ENCODE results near the gene SEC22B.
"Not testable (repeated sequence)": the region's sequence is repeated elsewhere in the genome, so short reads cannot be mapped to it uniquely, and the experiment has no call there.

Gene SEC22B

DNA sequence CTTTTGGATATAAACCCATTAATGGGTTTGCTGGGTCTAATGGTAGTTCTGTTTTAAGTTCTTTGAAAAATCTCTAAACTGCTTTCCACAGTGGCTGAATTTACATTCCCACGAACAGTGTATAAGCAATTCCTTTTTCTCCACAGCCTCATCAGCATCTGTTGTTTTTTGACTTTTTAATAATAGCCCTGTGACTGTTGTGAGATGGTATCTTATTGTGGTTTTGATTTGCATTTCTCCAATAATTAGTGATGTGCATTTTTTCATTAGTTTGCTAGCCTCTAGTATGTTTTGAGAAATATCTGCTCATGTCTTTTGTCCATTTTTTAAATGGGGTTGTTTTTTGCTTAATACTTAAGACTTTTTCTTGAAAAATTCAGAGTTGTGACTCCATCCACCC, 11.6 kb downstream of the SEC22B start:
- not testable (repeated sequence) for ATAC-seq (replicated peaks); H3K4me1 Mint-ChIP-seq; DNase-seq; H3K4me3 Mint-ChIP-seq; H3K27me3 Mint-ChIP-seq; H3K27ac Mint-ChIP-seq; H3K9me3 Mint-ChIP-seq
- H3K36me3 Mint-ChIP-seq: peaks cover 7 to 11% of the 10 kb centered on the region in 2 donors

DNA sequence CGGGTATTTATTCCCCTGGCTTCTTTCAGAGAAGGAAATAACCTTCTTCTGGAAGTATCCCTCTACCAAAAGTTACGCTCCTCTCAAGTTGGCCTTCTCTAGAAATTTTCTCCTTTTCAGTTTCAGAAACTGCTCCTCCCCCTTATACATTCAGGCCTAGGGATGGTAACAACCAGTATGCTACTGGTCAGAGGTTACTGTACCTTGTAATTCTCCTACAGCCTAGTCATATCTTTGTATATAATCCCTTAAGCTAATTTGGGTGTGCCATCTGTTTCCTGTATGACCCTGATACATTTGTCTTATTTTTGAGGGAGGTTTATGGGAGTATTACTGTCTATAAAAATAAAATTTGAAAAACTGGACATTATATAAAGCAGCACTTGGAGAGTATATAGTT, 14.3 kb downstream of the SEC22B start:
- H3K27me3 Mint-ChIP-seq; H3K4me3 Mint-ChIP-seq; H3K4me1 Mint-ChIP-seq; DNase-seq; H3K27ac Mint-ChIP-seq; ATAC-seq (replicated peaks); H3K36me3 Mint-ChIP-seq; H3K9me3 Mint-ChIP-seq: not testable (repeated sequence)

DNA sequence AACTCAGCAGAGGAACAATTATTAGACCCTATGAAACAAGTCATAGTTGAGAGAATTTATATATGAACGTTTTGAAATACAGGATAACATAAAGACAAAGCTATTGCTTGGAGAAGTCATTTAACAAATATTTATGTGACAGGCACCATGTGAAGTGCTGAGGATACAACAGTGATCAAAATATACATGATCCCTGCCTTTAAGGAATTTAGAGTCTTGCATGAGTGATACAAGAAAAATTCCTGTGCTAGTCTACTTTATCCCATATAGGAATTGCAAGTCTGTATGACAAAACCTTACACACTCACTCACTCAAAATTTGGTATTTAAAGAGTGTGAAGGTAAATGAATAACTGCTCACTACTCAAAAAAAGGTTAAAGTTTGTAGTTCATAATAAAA, 17.8 kb downstream of the SEC22B start:
- H3K36me3 Mint-ChIP-seq; H3K27ac Mint-ChIP-seq; H3K9me3 Mint-ChIP-seq; H3K27me3 Mint-ChIP-seq; DNase-seq; ATAC-seq (replicated peaks); H3K4me3 Mint-ChIP-seq; H3K4me1 Mint-ChIP-seq: not testable (repeated sequence)

DNA sequence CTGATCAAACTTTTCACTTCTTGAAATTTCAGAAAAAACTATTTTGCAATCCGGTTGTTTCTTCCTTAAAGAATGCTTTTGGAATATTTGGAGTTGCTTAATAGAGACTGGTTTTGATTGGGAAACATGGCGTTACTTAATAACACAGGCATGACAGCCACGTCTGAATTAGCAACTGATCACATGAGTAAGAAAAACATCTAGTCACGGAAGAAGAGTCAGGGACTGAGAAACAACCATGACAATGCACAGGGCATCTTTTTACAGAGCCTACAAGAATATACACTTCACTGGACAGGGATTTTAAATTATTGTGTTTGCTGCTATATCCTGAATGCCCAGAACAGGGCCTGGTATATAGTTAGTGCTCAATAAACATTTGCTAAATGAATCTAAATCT, 18.2 kb downstream of the SEC22B start:
- H3K9me3 Mint-ChIP-seq; H3K36me3 Mint-ChIP-seq; H3K4me1 Mint-ChIP-seq; H3K27ac Mint-ChIP-seq; H3K27me3 Mint-ChIP-seq; DNase-seq; ATAC-seq (replicated peaks); H3K4me3 Mint-ChIP-seq: not testable (repeated sequence)

DNA sequence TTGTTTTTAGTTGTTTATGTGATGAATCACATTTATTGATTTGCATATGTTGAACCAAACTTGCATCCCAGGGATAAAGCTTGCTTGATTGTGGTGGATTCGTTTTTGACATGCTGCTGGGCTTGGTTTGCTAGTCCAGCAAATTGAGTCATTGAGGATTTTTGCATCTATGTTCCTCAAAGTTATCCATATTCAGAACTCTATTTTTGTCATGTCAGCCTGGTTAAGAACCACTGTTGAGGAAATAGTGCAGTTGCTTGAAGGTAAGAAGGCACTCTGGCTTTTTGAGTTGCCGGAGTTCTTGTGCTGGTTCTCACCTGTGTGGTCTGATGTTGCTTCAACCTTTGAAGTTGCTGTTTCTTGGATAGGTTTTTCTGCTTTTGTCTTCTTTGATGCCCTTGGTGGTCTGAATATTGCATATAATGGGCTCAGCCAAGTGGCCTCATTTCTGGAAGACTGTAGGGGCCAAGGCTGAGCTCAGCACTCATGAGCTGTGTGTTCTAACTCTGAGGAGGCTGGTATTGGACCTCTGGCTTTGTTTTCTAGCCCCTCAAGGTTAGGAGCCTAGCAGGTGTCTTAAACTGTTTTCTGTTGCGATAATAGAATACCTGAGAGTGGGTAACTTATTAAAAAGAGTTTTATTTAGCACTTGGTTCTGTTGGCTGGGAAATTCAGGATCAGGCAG, 26.0 kb downstream of the SEC22B start:
- not testable (repeated sequence) for H3K36me3 Mint-ChIP-seq; ATAC-seq (replicated peaks); H3K9me3 Mint-ChIP-seq; DNase-seq; H3K27ac Mint-ChIP-seq; H3K4me1 Mint-ChIP-seq; H3K27me3 Mint-ChIP-seq; H3K4me3 Mint-ChIP-seq

DNA sequence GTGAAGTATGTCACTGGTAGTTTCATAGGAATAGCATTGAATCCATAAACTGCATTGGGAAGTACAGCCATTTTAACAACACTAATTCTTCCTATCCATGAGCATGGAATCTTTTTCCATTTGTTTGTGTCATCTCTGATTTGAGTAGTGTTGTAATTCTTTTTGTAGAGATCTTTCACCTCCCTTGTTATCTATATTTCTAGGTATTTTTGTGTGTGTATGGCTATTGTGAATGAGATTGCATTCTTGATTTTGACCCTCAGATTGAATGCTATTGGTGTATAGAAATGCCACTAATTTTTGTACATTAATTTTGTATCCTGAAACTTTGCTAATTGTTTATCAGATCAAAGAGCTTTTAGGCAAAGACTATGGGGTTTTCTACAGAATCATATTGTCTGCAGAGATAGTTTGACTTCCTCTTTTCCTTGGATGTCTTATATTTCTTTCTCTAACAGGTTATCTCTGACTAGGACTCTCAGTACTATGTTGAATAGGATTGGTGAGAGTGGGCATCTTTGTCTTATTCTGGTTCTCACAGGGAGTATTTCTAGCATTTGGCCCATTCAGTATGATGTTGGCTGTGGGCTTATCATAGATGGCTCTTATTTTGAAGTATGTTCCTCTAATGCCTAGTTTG, 26.8 kb downstream of the SEC22B start:
- not testable (repeated sequence) for H3K27ac Mint-ChIP-seq, H3K9me3 Mint-ChIP-seq, H3K4me1 Mint-ChIP-seq, H3K36me3 Mint-ChIP-seq, DNase-seq, H3K4me3 Mint-ChIP-seq, H3K27me3 Mint-ChIP-seq
- peak; percentile 73 to 80 for ATAC-seq (replicated peaks)

DNA sequence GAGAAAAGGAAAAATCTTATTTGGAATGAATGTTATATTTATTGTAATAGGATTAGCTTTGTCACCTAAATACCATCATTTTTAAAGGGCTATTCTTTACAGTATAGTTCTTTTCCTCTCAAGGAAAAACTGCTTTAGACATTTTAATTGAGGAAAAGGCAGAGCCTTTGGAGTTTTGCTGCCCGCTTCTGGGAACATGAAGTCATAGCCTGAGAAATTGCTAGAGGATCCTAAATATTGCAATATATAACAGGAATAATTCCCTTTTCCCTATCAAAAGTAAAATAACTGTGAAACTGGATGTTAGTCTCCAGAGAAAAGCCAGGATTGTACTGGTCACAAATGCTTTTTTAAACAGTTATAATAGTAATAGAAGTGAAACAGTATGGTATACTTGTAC, 30.5 kb downstream of the SEC22B start:
- not testable (repeated sequence) for ATAC-seq (replicated peaks); H3K9me3 Mint-ChIP-seq; H3K36me3 Mint-ChIP-seq; H3K27ac Mint-ChIP-seq; H3K27me3 Mint-ChIP-seq; H3K4me3 Mint-ChIP-seq; DNase-seq
- H3K4me1 Mint-ChIP-seq: peaks cover 12 to 28% of the 10 kb centered on the region in 2 donors

DNA sequence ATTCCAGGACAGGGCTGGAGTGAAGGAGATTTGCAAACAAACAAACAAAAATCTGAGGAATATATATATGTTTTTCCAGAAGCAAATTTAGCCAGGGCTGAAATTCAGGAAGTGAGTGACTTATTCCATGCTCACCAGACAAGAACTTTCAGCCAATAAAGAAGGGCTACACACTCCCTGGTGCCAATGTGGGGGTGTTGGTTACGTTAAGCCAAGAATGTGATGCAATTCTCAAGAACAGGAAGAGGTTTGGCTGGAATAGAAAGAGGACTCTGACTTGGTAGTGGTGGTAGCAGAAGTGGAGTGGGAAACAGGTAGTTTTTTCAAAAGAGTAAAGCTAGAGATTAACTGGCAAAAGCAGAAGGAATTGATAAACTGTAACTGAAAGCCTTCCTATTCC, 31.7 kb downstream of the SEC22B start:
- DNase-seq; H3K4me3 Mint-ChIP-seq; ATAC-seq (replicated peaks); H3K36me3 Mint-ChIP-seq; H3K27me3 Mint-ChIP-seq; H3K9me3 Mint-ChIP-seq; H3K27ac Mint-ChIP-seq: not testable (repeated sequence)
- H3K4me1 Mint-ChIP-seq: peaks cover 10 to 27% of the 10 kb centered on the region in 2 donors

DNA sequence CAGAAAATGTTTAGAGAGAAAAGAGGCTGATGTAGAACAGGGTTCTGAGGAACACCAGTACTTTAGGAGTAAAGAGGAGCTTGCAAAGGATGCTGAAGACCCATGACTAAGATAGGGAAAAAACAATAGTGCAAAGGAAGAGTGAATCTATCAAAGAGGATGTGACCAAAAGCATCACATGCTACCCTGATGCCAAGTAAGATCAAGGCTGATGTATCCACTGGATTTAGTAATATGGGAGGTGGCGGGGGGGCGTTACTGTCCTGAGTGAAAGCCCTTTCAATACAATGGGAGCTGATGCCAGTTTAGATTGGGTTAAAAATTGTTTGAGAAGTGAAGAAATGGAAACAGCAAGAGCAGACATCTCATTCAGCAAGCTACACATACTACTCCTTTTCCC, 32.2 kb downstream of the SEC22B start:
- not testable (repeated sequence) for H3K27me3 Mint-ChIP-seq; H3K27ac Mint-ChIP-seq; ATAC-seq (replicated peaks); H3K9me3 Mint-ChIP-seq; H3K36me3 Mint-ChIP-seq; DNase-seq; H3K4me3 Mint-ChIP-seq
- peaks cover 10 to 23% of the 10 kb centered on the region in 2 donors for H3K4me1 Mint-ChIP-seq

DNA sequence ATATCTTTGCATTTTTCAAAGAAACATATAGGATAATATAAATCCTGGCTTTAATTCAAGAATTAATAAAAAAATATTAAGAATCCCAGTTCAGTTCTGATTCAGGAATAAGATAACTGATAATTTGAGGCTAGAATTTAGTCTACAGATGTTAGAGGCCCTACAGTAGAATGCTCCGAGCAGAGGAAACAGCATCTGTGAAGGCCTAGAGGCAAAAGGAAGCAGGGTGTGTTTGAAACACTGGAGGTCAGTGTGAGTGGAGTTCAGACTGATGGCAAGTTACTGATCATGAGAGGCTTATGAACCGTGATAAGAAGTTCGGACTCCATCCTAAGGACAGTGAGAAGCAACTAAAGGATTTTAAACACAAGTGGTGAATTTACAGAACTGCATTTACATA, 33.0 kb downstream of the SEC22B start:
- peaks cover 10 to 21% of the 10 kb centered on the region in 2 donors for H3K4me1 Mint-ChIP-seq
- not testable (repeated sequence) for H3K9me3 Mint-ChIP-seq, H3K4me3 Mint-ChIP-seq, H3K27ac Mint-ChIP-seq, H3K36me3 Mint-ChIP-seq, DNase-seq, H3K27me3 Mint-ChIP-seq
- peak; percentile 39 to 49 for ATAC-seq (replicated peaks)

DNA sequence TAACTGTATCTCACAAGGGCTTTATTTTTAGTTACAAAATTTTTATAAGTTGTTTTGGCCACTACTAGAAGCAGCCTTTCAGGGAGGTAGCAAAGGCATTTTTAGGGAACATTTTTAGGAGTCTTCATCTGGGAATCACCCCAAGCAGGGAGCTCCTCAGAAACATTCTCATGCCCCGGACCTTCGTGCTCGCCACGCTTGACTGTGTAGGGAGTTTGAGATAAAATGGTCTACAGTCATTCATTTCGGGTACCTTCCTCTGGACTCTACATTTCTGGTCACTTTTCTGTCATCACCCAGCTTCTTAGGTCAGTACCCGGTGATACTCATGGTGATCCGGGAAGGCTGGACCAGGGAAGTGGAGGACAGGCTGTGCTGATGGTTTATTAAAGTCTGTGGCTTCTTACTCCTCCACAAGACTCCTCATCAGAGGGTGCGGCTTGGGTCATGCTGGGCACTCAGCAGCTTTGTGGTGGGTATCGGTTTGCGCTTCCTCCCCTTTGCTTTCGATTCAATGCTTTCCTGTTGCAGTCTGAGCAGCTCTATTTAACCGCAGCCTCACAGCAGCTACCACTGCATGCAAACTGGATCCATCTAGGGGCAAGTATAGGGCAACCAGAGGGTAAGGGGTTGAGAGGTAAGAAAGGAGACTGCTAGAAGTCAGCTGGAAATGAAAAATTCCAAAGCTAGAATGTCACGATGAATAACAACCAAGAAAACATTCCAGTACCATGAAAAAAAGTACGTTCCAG, 33.6 kb downstream of the SEC22B start:
- H3K4me3 Mint-ChIP-seq: peak overlapping the region in 1 of 2 donors; percentile 49
- peak overlapping the region; percentile 21 for H3K27ac Mint-ChIP-seq
- ATAC-seq (replicated peaks) (peak; percentile 99 to 100), DNase-seq (peak; percentile 75)
- not testable (repeated sequence) for H3K27me3 Mint-ChIP-seq, H3K36me3 Mint-ChIP-seq, H3K9me3 Mint-ChIP-seq
- H3K4me1 Mint-ChIP-seq: peaks cover 10 to 21% of the 10 kb centered on the region in 2 donors

DNA sequence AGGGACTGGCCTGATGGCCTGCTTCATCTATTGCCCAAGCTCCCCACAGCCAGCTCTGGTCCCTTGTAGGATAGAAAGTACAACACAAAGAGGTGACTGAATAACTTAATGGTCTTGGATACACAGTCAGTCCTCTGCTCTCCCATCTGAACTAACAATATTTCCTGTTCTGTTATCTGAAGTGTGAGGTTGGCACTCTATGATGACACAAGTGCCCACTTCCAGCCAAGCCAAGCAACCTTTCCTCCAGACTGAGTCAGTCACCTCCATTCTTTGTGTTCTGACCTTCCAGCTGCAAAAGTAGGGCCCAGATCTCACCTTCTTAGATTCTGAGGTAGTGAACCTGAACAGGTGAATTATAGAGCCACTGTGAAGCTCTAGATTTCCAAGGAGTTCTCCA, 34.5 kb downstream of the SEC22B start:
- not testable (repeated sequence) for H3K36me3 Mint-ChIP-seq; ATAC-seq (replicated peaks); H3K9me3 Mint-ChIP-seq; H3K27ac Mint-ChIP-seq; H3K4me3 Mint-ChIP-seq; DNase-seq; H3K27me3 Mint-ChIP-seq
- H3K4me1 Mint-ChIP-seq: peaks cover 10 to 21% of the 10 kb centered on the region in 2 donors

DNA sequence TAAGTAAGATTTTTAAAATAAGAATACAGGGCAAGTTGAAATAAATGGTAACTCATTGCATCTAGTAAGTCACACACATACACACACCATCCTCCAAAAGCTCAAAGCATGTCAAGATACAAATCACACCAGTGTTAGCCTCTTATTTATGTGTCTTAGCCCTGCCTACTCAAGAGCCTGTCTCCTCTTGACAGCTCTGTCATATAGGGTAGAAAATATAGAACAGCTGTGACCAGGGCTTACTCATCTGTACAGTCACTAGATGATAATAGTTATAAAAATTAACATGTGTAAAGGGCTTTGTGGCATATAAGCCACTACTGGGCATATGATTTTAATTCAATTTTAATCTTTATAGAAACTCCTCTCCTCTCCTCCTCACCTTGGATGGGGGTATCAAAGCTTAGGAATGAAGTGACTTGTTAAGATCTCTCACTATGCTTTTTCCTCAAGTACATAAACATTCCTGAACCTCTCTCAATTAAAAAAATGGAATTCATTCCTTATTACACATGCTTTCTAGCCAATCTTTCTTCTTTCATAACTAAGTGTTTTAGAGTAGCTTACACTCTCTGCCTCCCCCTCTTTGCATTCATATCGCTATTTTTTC, 35.6 kb downstream of the SEC22B start:
- peaks cover 10 to 21% of the 10 kb centered on the region in 2 donors for H3K4me1 Mint-ChIP-seq
- ATAC-seq (replicated peaks); H3K4me3 Mint-ChIP-seq; H3K27ac Mint-ChIP-seq; H3K27me3 Mint-ChIP-seq; H3K36me3 Mint-ChIP-seq; H3K9me3 Mint-ChIP-seq; DNase-seq: not testable (repeated sequence)

DNA sequence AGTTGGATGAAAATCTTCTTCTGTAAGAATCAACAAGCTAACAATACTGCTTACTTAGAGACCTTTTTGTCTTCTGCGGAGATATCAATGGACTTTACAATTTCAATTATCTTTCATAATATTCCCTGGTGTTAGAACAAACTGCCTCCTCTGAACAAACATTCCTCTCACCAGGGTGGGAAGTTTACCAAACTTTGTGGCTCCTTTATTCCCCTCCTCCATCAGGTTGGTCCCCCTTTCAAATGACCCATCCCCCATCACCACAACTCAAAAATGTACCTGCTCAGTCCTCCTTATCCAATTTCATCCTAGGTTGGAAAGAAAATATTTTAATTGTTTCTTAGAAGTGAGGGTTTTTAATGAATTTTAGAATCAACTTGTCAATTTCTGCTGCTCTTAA, 40.2 kb downstream of the SEC22B start:
- ATAC-seq (replicated peaks); H3K9me3 Mint-ChIP-seq; H3K27me3 Mint-ChIP-seq; H3K4me3 Mint-ChIP-seq; H3K4me1 Mint-ChIP-seq; DNase-seq; H3K27ac Mint-ChIP-seq; H3K36me3 Mint-ChIP-seq: not testable (repeated sequence)
